ENCODE measurements around the gene RND2.

Gene RND2

DNA sequence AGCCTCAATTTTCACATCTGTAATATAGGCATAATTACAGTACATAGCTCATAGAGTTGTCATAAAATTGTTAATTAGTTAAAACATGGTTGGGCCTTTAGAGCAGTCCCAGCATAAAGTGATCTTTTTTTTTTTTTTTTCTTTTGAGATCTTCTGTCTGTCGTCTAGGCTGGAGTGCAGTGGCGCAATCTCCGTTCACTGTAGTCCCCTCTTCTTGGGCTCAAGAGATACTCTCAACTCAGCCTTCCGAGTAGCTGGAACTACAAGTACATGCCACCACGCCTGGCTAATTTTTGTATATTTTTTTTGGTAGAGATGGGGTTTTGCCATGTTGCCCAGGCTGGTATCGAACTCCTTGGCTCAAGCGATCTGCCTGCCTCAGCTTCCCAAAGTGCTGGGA is 31.0 kb downstream of the RND2 start:
- Histone ChIP-seq H3K27me3 (ENCODE audit: control insufficient read depth, insufficient read depth, low read length) (no peaks in the 10 kb centered on the region), H3K27ac (no peak overlapping the region)
- TF ChIP-seq, protein P1, sequence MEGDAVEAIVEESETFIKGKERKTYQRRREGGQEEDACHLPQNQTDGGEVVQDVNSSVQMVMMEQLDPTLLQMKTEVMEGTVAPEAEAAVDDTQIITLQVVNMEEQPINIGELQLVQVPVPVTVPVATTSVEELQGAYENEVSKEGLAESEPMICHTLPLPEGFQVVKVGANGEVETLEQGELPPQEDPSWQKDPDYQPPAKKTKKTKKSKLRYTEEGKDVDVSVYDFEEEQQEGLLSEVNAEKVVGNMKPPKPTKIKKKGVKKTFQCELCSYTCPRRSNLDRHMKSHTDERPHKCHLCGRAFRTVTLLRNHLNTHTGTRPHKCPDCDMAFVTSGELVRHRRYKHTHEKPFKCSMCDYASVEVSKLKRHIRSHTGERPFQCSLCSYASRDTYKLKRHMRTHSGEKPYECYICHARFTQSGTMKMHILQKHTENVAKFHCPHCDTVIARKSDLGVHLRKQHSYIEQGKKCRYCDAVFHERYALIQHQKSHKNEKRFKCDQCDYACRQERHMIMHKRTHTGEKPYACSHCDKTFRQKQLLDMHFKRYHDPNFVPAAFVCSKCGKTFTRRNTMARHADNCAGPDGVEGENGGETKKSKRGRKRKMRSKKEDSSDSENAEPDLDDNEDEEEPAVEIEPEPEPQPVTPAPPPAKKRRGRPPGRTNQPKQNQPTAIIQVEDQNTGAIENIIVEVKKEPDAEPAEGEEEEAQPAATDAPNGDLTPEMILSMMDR (IDR thresholded peaks at IDR 0.05) = no peak

DNA sequence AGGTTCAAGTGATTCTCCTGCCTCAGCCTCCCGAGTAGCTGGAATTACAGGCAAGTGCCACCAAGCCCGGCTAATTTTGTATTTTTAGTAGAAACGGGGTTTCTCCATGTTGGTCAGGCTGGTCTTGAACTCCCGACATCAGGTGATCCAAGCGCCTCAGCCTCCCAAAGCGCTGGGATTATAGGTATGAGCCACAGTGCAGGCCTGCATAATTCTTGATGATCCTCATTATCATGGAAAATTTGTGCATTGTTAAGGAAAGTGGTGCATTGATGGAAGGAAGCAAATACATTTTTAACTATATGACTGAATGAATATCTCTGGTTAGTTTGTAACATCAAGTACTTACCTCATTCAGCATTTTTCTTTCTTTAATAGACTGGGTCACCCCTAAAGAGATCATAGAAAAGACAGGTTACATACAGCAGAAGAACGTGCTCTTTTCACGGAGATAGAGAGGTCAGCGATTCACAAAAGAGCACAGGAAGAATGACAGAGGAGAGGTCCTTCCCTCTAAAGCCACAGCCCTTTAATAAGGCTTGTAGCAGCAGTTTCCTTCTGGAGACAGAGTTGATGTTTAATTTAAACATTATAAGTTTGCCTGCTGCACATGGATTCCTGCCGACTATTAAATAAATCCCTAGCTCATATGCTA is 38.1 kb downstream of the RND2 start:
- TF ChIP-seq, protein P1 (IDR thresholded peaks at IDR 0.05) = no peak
- no peaks in the 10 kb centered on the region for H3K27me3 ChIP-seq (ENCODE audit: control insufficient read depth, insufficient read depth, low read length)
- no peak overlapping the region for H3K4me3 ChIP-seq (ENCODE audit: low read depth, low read length)
- H3K4me1 ChIP-seq = no peaks in the 10 kb centered on the region
- no peaks in the 10 kb centered on the region for H3K36me3 ChIP-seq (ENCODE audit: control insufficient read depth, insufficient read depth, low read length)
- no peak overlapping the region for H3K9ac ChIP-seq
- no peaks in the 10 kb centered on the region for H3K79me2 ChIP-seq
- no peaks in the 10 kb centered on the region for H3K9me3 ChIP-seq (ENCODE audit: control insufficient read depth, low read length)
- H3K27ac ChIP-seq = no peak overlapping the region
- no peak overlapping the region for H3K4me2 ChIP-seq (ENCODE audit: low read length)
- H2AFZ ChIP-seq = no peak overlapping the region

More for the DNA sequence above, 31.0 kb downstream of the RND2 start:
- Histone ChIP-seq H3K9me3 (ENCODE audit: control insufficient read depth, low read length) (no peaks in the 10 kb centered on the region), H2AFZ (no peak overlapping the region), H3K79me2 (no peaks in the 10 kb centered on the region), H3K4me2 (ENCODE audit: low read length) (no peak overlapping the region), H3K4me3 (ENCODE audit: low read depth, low read length) (no peak overlapping the region), H3K36me3 (ENCODE audit: control insufficient read depth, insufficient read depth, low read length) (no peaks in the 10 kb centered on the region), H3K9ac (no peak overlapping the region), H3K4me1 (no peaks in the 10 kb centered on the region)

DNA sequence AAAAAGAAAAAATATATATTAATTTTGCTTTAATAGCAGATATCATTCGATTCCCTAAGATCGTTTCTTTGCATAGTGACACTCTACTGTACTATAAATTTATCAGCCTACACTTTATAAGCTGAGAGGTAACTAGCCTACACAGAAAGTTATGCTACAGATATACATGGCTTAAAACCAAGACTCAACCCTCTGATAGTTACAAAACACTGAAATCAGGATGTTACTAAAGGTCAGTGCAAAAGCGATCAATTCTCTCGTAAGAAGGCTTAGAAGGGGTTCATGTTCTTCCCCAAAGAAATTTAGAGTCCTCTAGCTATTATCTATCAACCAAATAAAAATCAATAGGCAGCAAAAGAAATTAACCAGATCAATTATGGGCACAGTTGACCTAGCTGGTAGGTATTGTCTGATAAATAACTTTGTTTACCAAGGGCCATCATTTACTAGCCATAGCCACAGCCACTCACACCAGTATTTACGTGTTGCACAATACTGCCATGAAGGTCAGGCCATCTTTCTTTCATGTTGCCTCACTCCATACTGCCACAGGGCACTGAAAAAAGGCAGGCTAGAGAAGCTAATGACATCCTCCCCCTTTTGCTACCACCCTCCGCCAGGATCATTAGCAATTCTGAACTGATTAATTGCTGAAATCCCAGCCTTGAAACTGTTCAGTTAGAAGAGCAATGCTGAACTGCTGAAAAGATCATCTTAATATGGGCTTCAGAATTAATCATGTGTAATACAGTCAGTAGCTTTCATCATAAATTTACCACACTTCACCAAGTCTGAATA is 43.7 kb downstream of the RND2 start:
- no peaks in the 10 kb centered on the region for H3K36me3 ChIP-seq (ENCODE audit: control insufficient read depth, insufficient read depth, low read length)
- no peaks in the 10 kb centered on the region for H3K9me3 ChIP-seq (ENCODE audit: control insufficient read depth, low read length)

DNA sequence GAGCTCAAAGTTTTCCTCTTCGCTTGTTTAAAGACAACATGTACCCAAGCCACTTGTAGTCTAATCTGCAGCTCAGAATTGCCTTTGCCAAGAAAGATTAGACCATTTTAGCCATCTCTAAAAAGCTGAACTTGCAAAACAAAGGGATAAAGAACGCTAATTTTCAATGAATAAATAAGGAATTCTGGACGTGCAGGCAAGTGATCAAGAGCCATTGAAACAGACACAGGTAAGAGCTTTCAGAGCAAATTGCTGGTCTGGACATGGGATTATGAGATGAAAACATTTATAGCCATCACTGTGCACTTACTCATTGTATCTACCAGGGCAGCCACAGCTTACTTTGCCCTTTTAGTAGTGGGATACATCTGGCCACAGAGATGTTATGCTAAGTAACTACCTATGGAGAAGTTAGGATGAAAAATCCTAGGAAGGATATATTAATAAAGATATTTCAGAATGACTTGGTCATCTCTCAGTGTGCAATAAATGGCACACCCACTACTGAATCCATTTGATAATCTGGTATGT is 44.4 kb downstream of the RND2 start:
- Histone ChIP-seq H3K79me2 (no peaks in the 10 kb centered on the region), H3K9me3 (ENCODE audit: control insufficient read depth, low read length) (no peaks in the 10 kb centered on the region), H3K4me1 (no peaks in the 10 kb centered on the region), H3K4me2 (ENCODE audit: low read length) (no peak overlapping the region), H3K4me3 (ENCODE audit: low read depth, low read length) (no peak overlapping the region), H3K27me3 (ENCODE audit: control insufficient read depth, insufficient read depth, low read length) (no peaks in the 10 kb centered on the region), H3K27ac (no peak overlapping the region), H3K36me3 (ENCODE audit: control insufficient read depth, insufficient read depth, low read length) (no peaks in the 10 kb centered on the region), H3K9ac (no peak overlapping the region), H2AFZ (no peak overlapping the region)
- TF ChIP-seq, protein P1 (IDR thresholded peaks at IDR 0.05) = no peak

More for the DNA sequence above, 43.7 kb downstream of the RND2 start:
- H3K27ac ChIP-seq = no peak overlapping the region
- no peak overlapping the region for H2AFZ ChIP-seq
- no peak overlapping the region for H3K4me3 ChIP-seq (ENCODE audit: low read depth, low read length)
- H3K9ac ChIP-seq = no peak overlapping the region
- no peak overlapping the region for H3K4me2 ChIP-seq (ENCODE audit: low read length)
- no peaks in the 10 kb centered on the region for H3K79me2 ChIP-seq
- H3K27me3 ChIP-seq (ENCODE audit: control insufficient read depth, insufficient read depth, low read length) = no peaks in the 10 kb centered on the region
- TF ChIP-seq, protein P1 (IDR thresholded peaks at IDR 0.05) = no peak
- no peaks in the 10 kb centered on the region for H3K4me1 ChIP-seq

All from parathyroid adenoma (tissue), 2 donors.